HEK293T (cell line): Measurements from ENCODE around the gene SLC35G3.

Experiments used
- ELF4 ChIP-seq: fragments of 450-650 bp; IDR thresholded peaks from 2 replicates; pipeline ENCODE4 v1.6.1; 2017; ENCODE audit warnings: antibody characterized with exemption
- SP1 ChIP-seq: fragments of 450-650 bp; IDR thresholded peaks from 2 replicates; pipeline ENCODE4 v1.6.1; 2017

- TF ChIP-seq ELF4, result no peak
- no peak for TF ChIP-seq SP1
Observed at GRCh38 chr17:35229638-35230037, 35.4 kb upstream of the SLC35G3 start.
